ENCODE measurements around the gene CLOCK. TPM values are rescaled to one million over a fixed set of nuclear protein-coding genes. Genes with fewer than 3 reads are reported as not detected.

Gene CLOCK
- total RNA-seq, 1 donor from 2014 or later = 9.0 TPM

- intact Hi-C loops (cut with micrococcal nuclease) = loop anchor here (1.0 kb wide), 1 partner anchor 9 kb away; the partner anchor contains the start of gene TMEM165
Measured at GRCh38 chr4:55386073-55386472, 160.6 kb downstream of the CLOCK start.

- intact Hi-C loops (cut with micrococcal nuclease) = no loop called here
Measured at GRCh38 chr4:55385201-55385649, 161.5 kb downstream of the CLOCK start.

- intact Hi-C loops (cut with micrococcal nuclease) = no loop called here
Measured at GRCh38 chr4:55382488-55383003, 164.2 kb downstream of the CLOCK start.

GRCh38 chr4:55381502-55381901, 165.2 kb downstream of the CLOCK start:
- intact Hi-C loops (cut with micrococcal nuclease) = no loop called here

- intact Hi-C loops (cut with micrococcal nuclease) = no loop called here
Measured at GRCh38 chr4:55380576-55380975, 166.1 kb downstream of the CLOCK start.

- intact Hi-C loops (cut with micrococcal nuclease) = no loop called here
Measured at GRCh38 chr4:55378617-55379467, 167.9 kb downstream of the CLOCK start.

Other genes with a start within 250 kb of the CLOCK start
- gene SRD5A3, start 200.7 kb downstream of the CLOCK start, total RNA-seq = 9.0 and 9.6 TPM in 2 replicates
- 84.4 and 95.4 TPM in 2 replicates for gene TMEM165, start 151.0 kb downstream of the CLOCK start, total RNA-seq
- not detected in 2 replicates for gene PDCL2, start 45.3 kb upstream of the CLOCK start, total RNA-seq
- not detected in 2 replicates for gene NMU, start 89.4 kb upstream of the CLOCK start, total RNA-seq

Measured in T-helper 1 cell treated with Interleukin-12 subunit alpha and Interleukin-12 subunit beta and Interleukin-4 antibody, amounts not matched to agents 30 ng/mL and 1 ng/mL, for 36 hours (primary cell).